Lung (tissue), 12 donors: ENCODE measurements around the gene DYRK1A. TPM values are rescaled to one million over a fixed set of nuclear protein-coding genes. Genes with fewer than 3 reads are reported as not detected.
A peak's percentile ranks its signal among the peaks of the same experiment; 100 is the strongest.

Source experiments
- ATAC-seq: fragments of 200-7000 bp; cut with Tn5 transposase; one replicate; pipeline ENCODE4 v1.9.1; 2020; ENCODE audit warnings: moderate number of reproducible peaks; ENCODE audit not compliant: insufficient read depth, low FRiP score
- DNase-seq, 3 donors: peaks; one replicate each; pipeline ENCODE4 v3.0.0-alpha.2; 2013 to 2017
- H3K27ac ChIP-seq, 2 donors: one replicate each; pipeline ENCODE4 v1.5.1; 2013; ENCODE audit warnings: mild to moderate bottlenecking in 2 of 2, moderate library complexity in 2 of 2, control low read depth in 1 of 2, inconsistent platforms in 1 of 2, low read depth in 1 of 2, low read length in 1 of 2
- H3K27me3 ChIP-seq, 3 donors: one replicate each; pipeline ENCODE4 v1.5.1; 2013; ENCODE audit warnings: low read length in 2 of 3; ENCODE audit not compliant: control insufficient read depth in 3 of 3, insufficient read depth in 3 of 3
- H3K36me3 ChIP-seq, 4 donors: one replicate each; pipeline ENCODE4 v1.5.1; 2013; ENCODE audit warnings: low read length in 4 of 4, mild to moderate bottlenecking in 1 of 4, moderate library complexity in 1 of 4; ENCODE audit not compliant: control insufficient read depth in 4 of 4, insufficient read depth in 4 of 4
- H3K4me1 ChIP-seq, 5 donors: one replicate each; pipeline ENCODE4 v1.5.1; 2013; ENCODE audit warnings: low read length in 5 of 5, mild to moderate bottlenecking in 2 of 5, moderate library complexity in 1 of 5; ENCODE audit not compliant: control insufficient read depth in 5 of 5, insufficient read depth in 5 of 5
- H3K4me3 ChIP-seq: one replicate; pipeline ENCODE4 v1.5.1; 2013; ENCODE audit warnings: mild to moderate bottlenecking, control low read depth, moderate library complexity
- H3K9ac ChIP-seq, 2 donors: one replicate each; pipeline ENCODE4 v1.5.1; 2013; ENCODE audit warnings: low read length in 2 of 2, control low read depth in 1 of 2; ENCODE audit not compliant: insufficient read depth in 1 of 2
- H3K9me3 ChIP-seq, 4 donors: one replicate each; pipeline ENCODE4 v1.5.1; 2013; ENCODE audit warnings: low read length in 3 of 4, mild to moderate bottlenecking in 1 of 4, moderate library complexity in 1 of 4; ENCODE audit not compliant: control insufficient read depth in 4 of 4, insufficient read depth in 3 of 4
- WGBS, 2 donors: extraction: QIAGEN DNeasy Blood & Tissue Kit; methylation state at CpG; one replicate each; pipeline ENCODE4 v1.1.7; 2013; 5-methylcytosine and 5-hydroxymethylcytosine counted together
- polyA plus RNA-seq, 2 donors: library from polyadenylated mRNA; stranded (reverse); fragments of 200-250 nt; gene quantifications; one replicate each; pipeline ENCODE4 v1.2.1, GENCODE V29; 2013
- total RNA-seq, 2 donors: library from RNA; depleted of rRNA in 1 of 2; stranded (reverse); fragments of >200 nt in 1 of 2; gene quantifications; one replicate each; pipeline ENCODE4 v1.2.1, GENCODE V29; 2014 to 2021
- TF ChIP-seq, protein P1 (sequence below): IDR thresholded peaks from 2 replicates; pipeline ENCODE4 v1.5.1; 2012; ENCODE audit warnings: mild to moderate bottlenecking; ENCODE audit errors: control extremely low read depth, extremely low read depth
- donor health status: control.
- donor health status: control.
- donor health status: Bipolar disorder and iron deficiency.
- donor health status: healthy.
- donor health status: DM: yes; HTN: yes; CAD: no.

DYRK1A gene
- total and polyA plus RNA-seq, 4 donors = 22.1 to 149 (median 43.3) TPM

GRCh38 chr21:37560385-37560784 is 193.8 kb downstream of the DYRK1A start:
- Histone ChIP-seq H3K4me1 (peaks cover 0 to 9% (median 5%) of the 10 kb centered on the region in 5 donors), H3K27ac (peak overlapping the region in 1 of 2 donors; percentile 36), H3K27me3 (no peaks in the 10 kb centered on the region), H3K36me3 (no peaks in the 10 kb centered on the region), H3K9me3 (peaks cover 0 to 4% (median 2%) of the 10 kb centered on the region in 4 donors), H3K4me3 (no peak overlapping the region), H3K9ac (no peak overlapping the region)
- 95 to 97% methylated on average over 5 of the region's 5 CpGs for WGBS, 2 donors
- TF ChIP-seq, protein P1, sequence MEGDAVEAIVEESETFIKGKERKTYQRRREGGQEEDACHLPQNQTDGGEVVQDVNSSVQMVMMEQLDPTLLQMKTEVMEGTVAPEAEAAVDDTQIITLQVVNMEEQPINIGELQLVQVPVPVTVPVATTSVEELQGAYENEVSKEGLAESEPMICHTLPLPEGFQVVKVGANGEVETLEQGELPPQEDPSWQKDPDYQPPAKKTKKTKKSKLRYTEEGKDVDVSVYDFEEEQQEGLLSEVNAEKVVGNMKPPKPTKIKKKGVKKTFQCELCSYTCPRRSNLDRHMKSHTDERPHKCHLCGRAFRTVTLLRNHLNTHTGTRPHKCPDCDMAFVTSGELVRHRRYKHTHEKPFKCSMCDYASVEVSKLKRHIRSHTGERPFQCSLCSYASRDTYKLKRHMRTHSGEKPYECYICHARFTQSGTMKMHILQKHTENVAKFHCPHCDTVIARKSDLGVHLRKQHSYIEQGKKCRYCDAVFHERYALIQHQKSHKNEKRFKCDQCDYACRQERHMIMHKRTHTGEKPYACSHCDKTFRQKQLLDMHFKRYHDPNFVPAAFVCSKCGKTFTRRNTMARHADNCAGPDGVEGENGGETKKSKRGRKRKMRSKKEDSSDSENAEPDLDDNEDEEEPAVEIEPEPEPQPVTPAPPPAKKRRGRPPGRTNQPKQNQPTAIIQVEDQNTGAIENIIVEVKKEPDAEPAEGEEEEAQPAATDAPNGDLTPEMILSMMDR = no peak
- DNase-seq (no peak), ATAC-seq (no peak)

DNA sequence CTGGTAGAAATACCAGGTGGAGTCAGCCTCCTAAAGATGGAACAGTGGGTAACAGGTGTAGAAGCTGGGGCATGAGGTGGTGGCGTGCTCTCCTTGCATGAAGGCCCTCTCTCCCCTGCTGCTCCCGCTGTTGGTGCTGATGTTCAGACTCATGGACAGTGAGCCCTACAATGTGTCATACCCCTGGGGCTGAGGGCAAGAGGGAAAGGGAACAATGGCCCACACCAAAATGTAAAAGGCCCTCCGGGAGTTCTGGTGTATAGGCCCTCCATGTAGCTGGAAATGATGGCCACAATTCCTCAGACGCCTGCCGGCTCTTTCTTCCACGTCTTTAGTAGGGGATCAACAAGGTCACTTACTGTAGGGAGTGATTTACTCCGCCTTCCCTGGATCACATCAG is 194.9 kb downstream of the DYRK1A start:
- Histone ChIP-seq H3K4me1 (peaks cover 0 to 9% (median 5%) of the 10 kb centered on the region in 5 donors), H3K27me3 (no peaks in the 10 kb centered on the region), H3K27ac (no peak overlapping the region), H3K9me3 (peaks cover 0 to 4% (median 2%) of the 10 kb centered on the region in 4 donors), H3K4me3 (no peak overlapping the region), H3K9ac (no peak overlapping the region), H3K36me3 (no peaks in the 10 kb centered on the region)
- 87 to 98% methylated on average over 7 of the region's 7 CpGs for WGBS, 2 donors
- no peak for DNase-seq
- TF ChIP-seq, protein P1 = no peak
- no peak for ATAC-seq

- Histone ChIP-seq H3K36me3 (no peaks in the 10 kb centered on the region), H3K27me3 (no peaks in the 10 kb centered on the region), H3K4me3 (no peak overlapping the region), H3K9me3 (peaks cover 0 to 4% (median 2%) of the 10 kb centered on the region in 4 donors), H3K27ac (peak overlapping the region in 1 of 2 donors; percentile 98), H3K4me1 (peaks cover 0 to 9% (median 5%) of the 10 kb centered on the region in 5 donors), H3K9ac (no peak overlapping the region)
- ATAC-seq (no peak), DNase-seq (no peak)
- WGBS, 2 donors = 79 to 91% methylated on average over 11 of the region's 11 CpGs
- TF ChIP-seq, protein P1 = no peak
Observed at GRCh38 chr21:37561941-37562919, 195.7 kb downstream of the DYRK1A start.
